Mucosa of rectum (tissue), 2 donors: Measurements from ENCODE around the gene FYB1.

Source experiments
- H3K27ac ChIP-seq, 2 donors: one replicate each; pipeline ENCODE4 v1.7.0; 2013; ENCODE audit warnings: inconsistent platforms in 2 of 2, low read depth in 2 of 2, low read length in 2 of 2
- H3K27me3 ChIP-seq, 2 donors: one replicate each; pipeline ENCODE4 v1.7.0; 2013; ENCODE audit warnings: low read length in 2 of 2; ENCODE audit not compliant: control insufficient read depth in 2 of 2, insufficient read depth in 2 of 2
- H3K36me3 ChIP-seq, 2 donors: one replicate each; pipeline ENCODE4 v1.7.0; 2013; ENCODE audit warnings: low read length in 2 of 2; ENCODE audit not compliant: control insufficient read depth in 2 of 2, insufficient read depth in 2 of 2
- H3K4me1 ChIP-seq, 2 donors: one replicate each; pipeline ENCODE4 v1.7.0; 2013; ENCODE audit warnings: low read length in 2 of 2, mild to moderate bottlenecking in 1 of 2; ENCODE audit not compliant: control insufficient read depth in 2 of 2, insufficient read depth in 2 of 2
- H3K4me3 ChIP-seq, 2 donors: one replicate each; pipeline ENCODE4 v1.7.0; 2013; ENCODE audit warnings: low read length in 2 of 2
- H3K9ac ChIP-seq, 2 donors: one replicate each; pipeline ENCODE4 v1.7.0; 2013; ENCODE audit warnings: low read length in 2 of 2, low read depth in 1 of 2, mild to moderate bottlenecking in 1 of 2
- H3K9me3 ChIP-seq, 2 donors: one replicate each; pipeline ENCODE4 v1.7.0; 2013; ENCODE audit warnings: low read length in 2 of 2; ENCODE audit not compliant: control insufficient read depth in 2 of 2
- donor health status: healthy.
- donor health status: Normal muscosa, but diverticular disease.

The FYB1 gene

DNA sequence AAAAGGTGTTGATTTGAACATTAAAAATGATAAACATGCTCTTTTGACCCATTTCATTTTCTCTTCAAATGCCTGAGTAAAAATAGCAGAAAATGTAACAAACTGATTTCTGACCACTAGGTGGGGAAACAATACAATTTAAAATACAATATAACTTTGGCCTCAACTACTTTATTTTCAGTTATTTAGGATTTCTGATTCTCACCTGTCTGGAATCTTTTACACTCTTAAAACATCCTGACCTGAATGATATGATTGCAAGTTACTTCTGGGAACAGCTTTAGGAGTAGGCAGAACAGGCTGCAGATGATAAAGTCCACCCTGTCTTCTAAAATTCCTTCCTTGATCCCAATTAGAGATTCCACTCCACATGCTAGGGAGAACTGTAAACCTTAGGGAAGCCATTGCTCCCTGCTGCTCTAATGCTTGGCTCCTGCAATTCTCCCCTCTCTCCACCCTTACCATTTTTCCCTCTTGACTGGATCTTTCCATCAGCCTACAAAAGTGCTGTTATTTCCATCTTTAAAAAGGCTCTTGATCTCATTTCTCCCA is 70.3 kb downstream of the FYB1 start:
- Histone ChIP-seq H3K36me3 (no peaks in the 10 kb centered on the region), H3K4me3 (no peak overlapping the region), H3K4me1 (no peaks in the 10 kb centered on the region), H3K9ac (no peak overlapping the region), H3K27ac (no peak overlapping the region), H3K27me3 (no peaks in the 10 kb centered on the region), H3K9me3 (no peaks in the 10 kb centered on the region)

DNA sequence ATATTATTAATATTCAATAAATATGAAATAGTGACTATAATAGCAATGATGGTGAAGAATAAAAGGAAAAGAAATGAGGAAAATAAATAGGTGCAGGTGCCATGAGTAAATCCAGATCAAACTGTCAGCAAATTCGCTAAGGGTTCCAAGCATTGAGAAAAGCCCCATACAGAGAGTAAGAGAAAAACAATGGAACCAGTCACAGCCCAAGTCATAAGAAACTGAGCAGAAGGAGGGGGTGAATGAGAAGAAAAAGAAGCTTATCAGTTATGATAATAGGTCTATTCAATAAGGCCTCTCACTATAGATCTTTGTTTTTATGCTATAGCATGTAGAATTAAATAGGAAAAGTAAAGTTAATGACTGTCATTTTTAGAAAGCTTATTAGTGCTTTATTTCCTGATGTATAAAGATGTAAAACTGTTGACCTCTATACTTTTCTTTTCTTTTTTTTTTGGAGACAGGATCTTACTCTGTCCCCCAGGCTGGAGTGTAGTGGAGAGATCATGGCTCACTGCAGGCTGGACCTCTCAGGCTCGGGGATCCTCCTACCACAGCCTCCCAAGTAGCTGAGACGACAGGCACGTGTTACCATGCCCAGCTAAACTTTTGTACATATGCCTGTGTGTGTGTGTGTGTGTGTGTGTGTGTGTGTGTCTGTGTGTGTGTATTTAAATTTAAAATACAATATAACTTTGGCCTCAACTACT is 72.4 kb downstream of the FYB1 start:
- H3K36me3 ChIP-seq, result no peaks in the 10 kb centered on the region
- no peaks in the 10 kb centered on the region for H3K9me3 ChIP-seq
- no peaks in the 10 kb centered on the region for H3K27me3 ChIP-seq
- H3K4me1 ChIP-seq, result no peaks in the 10 kb centered on the region
- H3K27ac ChIP-seq, result no peak overlapping the region
- H3K9ac ChIP-seq, result no peak overlapping the region
- no peak overlapping the region for H3K4me3 ChIP-seq

DNA sequence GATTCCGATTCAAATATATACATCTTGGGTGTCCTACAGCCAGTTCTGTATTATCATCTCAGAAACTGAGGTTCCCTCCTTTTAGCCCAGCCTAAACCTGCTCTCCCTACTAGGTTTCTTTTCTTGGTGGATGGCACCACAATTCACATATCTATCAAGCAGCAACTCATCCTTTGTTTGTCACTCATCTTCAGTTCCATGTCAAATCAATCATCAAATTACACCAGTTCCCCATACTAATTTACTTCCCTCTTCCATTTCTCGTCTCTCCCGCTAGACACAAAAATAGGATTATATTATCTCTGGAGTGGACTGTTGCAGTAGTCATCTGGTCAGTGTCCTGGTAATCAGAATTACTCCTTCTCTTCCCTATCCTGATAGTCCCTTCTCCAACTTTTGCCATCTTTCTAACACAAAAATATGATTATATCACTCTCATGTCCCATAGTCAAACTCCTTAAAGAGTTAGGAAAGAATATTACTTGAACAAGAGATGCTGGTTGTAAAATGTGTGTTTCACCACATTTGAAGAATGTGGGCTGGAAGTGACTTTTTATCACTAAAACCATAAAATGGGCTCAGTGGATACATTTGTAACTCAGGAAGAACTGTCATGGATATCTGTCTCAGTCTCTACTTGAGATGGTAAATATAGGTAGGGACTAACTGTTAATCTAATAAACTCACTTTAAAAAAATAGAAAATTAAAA is 76.1 kb downstream of the FYB1 start:
- Histone ChIP-seq H3K27ac (no peak overlapping the region), H3K4me1 (no peaks in the 10 kb centered on the region), H3K4me3 (no peak overlapping the region), H3K9ac (no peak overlapping the region), H3K36me3 (no peaks in the 10 kb centered on the region), H3K27me3 (no peaks in the 10 kb centered on the region), H3K9me3 (no peaks in the 10 kb centered on the region)

DNA sequence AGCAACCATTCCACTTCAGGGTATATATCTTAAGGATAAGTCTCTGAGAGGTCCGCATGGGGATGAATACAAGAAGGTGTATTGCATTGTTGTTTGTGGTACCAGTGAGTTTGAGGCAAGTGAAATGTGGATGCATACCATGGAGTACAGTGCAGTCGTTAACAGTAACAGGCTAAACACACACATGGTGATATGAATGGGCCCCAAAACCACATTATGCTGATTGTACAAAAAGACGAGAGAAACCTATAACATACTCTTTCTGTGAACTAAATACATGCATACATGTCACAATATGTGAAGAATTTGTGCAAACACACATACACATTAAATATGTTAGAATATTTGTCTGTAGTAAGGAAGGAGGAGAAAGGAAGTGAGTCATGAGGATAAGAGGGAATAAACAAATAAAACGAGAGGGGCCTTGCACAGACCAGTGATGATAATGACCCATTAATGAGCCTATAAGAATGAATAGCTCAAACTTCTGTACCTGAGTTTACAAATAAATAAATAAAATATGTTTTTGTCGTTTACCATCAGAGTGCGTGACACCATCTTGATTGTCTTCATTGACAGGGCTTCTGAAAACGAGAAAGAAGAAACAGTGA is 78.7 kb downstream of the FYB1 start:
- Histone ChIP-seq H3K27me3 (no peaks in the 10 kb centered on the region), H3K36me3 (no peaks in the 10 kb centered on the region), H3K27ac (no peak overlapping the region), H3K9ac (no peak overlapping the region), H3K9me3 (no peaks in the 10 kb centered on the region), H3K4me3 (no peak overlapping the region), H3K4me1 (no peaks in the 10 kb centered on the region)

DNA sequence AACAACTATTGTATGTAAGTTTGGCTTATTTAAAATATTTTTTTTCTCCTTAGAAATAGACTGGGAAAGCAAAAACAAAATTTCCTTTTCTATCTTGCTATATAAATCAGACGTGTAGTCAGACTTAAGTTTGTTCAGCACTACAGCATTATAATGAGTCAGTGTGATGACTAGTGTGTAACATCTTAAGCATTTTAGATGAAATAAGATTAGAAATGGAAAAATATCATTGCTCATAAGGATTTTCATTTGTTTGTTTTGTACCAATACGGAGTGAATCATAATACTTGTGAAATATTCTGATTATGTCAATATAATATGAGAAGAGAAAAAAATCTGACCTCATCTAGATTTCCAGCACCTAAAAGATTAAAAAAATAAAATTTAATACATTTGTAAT is 80.5 kb downstream of the FYB1 start:
- H3K27me3 ChIP-seq, result no peaks in the 10 kb centered on the region
- peaks cover 0 to 7% of the 10 kb centered on the region in 2 donors for H3K36me3 ChIP-seq
- no peak overlapping the region for H3K9ac ChIP-seq
- no peak overlapping the region for H3K4me3 ChIP-seq
- no peaks in the 10 kb centered on the region for H3K9me3 ChIP-seq
- no peaks in the 10 kb centered on the region for H3K4me1 ChIP-seq
- H3K27ac ChIP-seq, result no peak overlapping the region

DNA sequence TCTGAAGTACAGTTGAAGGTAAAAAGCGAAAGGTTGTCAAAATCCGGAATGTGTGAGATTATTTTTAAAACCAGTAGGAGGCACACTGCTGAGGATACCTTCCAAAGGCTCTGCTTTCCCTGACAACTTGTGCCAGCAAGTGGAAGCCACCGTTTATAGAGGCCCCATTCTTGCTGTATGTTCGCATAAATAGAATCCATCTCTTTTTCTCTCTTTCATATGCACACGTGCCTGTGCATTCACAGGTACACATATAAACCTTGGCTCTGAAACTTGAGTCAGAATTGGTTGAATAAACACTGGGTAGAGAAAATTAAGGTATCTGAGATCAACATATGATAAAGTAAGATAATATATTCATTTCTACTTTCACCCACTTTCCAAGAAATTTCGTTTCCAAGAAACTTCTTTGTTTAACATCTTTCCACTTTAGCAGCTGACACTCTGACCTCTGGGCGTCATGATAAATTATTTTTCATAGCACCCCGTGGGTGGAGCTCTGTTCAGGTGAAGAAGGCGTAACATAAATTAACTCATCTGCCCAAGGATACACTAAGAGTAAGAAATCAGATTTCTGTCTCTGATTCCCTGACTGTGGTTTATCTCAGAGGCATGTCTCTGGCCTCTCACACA is 81.4 kb downstream of the FYB1 start:
- Histone ChIP-seq H3K27ac (no peak overlapping the region), H3K9ac (no peak overlapping the region), H3K27me3 (no peaks in the 10 kb centered on the region), H3K4me3 (no peak overlapping the region), H3K36me3 (peaks cover 0 to 7% of the 10 kb centered on the region in 2 donors), H3K9me3 (no peaks in the 10 kb centered on the region), H3K4me1 (no peaks in the 10 kb centered on the region)

DNA sequence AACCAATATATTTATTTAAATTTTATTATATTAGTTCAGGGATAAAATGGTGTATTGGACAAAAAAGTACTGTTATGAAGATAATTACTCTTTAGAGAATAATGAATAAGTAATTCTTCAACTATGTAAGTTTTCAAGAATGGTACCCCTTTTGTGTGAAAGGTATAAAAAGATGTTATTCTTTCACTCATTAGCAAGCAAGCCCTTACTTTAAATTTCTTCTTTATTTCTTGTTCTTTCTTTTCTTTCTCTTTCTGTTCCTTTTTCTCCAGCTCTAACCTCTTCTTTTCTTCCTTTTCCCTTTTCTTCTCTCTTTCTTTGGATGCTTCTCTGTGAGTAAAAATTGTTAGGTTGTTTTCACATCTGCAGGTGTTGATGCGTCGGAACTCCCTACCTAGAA is 82.0 kb downstream of the FYB1 start:
- peaks cover 0 to 7% of the 10 kb centered on the region in 2 donors for H3K36me3 ChIP-seq

DNA sequence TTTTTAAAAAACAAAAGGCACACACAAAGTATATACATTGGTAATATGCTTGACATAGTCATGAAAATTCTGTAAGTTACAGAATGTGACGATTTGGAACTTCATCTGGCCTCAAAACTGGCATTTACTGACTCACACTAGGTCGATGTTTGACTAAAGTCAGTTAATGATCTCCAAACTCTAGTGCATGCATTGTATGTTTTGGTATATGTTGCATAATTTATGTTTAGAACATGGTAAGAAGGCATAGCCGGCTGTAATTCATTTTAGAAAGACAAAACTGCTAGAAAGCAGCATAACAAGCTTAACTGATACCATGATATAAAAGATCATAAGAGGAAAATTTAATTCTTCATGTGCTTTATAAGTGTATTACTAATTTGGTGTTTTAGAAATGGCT is 86.6 kb downstream of the FYB1 start:
- no peaks in the 10 kb centered on the region for H3K9me3 ChIP-seq
- no peaks in the 10 kb centered on the region for H3K4me1 ChIP-seq
- no peak overlapping the region for H3K4me3 ChIP-seq
- no peak overlapping the region for H3K9ac ChIP-seq
- peaks cover 0 to 7% of the 10 kb centered on the region in 2 donors for H3K36me3 ChIP-seq
- H3K27ac ChIP-seq, result no peak overlapping the region
- no peaks in the 10 kb centered on the region for H3K27me3 ChIP-seq

More for the DNA sequence above, 82.0 kb downstream of the FYB1 start:
- Histone ChIP-seq H3K4me1 (no peaks in the 10 kb centered on the region), H3K27me3 (no peaks in the 10 kb centered on the region), H3K4me3 (no peak overlapping the region), H3K27ac (no peak overlapping the region), H3K9ac (no peak overlapping the region), H3K9me3 (no peaks in the 10 kb centered on the region)

DNA sequence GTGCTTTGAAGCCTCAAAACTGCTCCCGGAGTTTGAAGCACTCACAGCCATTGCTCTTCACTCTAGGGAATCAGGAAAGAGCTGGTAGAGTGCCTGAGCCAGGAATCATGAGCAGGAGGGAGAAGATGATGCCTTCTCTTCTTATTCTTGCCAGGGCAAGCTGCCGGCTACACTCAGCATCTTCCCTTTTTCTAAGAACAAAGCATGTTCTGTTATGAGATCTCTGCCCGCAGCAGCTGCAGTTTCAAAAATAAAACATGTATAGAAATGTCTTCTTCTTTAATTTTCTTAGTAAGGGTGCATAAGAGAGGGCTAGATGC is 87.3 kb downstream of the FYB1 start:
- no peaks in the 10 kb centered on the region for H3K27me3 ChIP-seq
- no peak overlapping the region for H3K4me3 ChIP-seq
- H3K4me1 ChIP-seq, result no peaks in the 10 kb centered on the region
- no peak overlapping the region for H3K27ac ChIP-seq
- H3K9ac ChIP-seq, result no peak overlapping the region
- peaks cover 0 to 7% of the 10 kb centered on the region in 2 donors for H3K36me3 ChIP-seq
- no peaks in the 10 kb centered on the region for H3K9me3 ChIP-seq
